GM18508 (cell line): ENCODE results near the gene NPPC.
"Not testable (repeated sequence)": the region's sequence is repeated elsewhere in the genome, so short reads cannot be mapped to it uniquely, and the experiment has no call there.

ENCODE experiments used
- ATAC-seq: cut with Tn5 transposase; IDR thresholded peaks from one replicate; pipeline ENCODE4 v1.9.1; 2021; ENCODE audit warnings: moderate number of reproducible peaks; ENCODE audit not compliant: insufficient read depth, unreplicated experiment

NPPC gene

GRCh38 chr2:231923010-231923344, 3.2 kb downstream of the NPPC start:
- no peak for ATAC-seq

- no peak for ATAC-seq
Observed at GRCh38 chr2:231922311-231923009, 3.7 kb downstream of the NPPC start.

DNA sequence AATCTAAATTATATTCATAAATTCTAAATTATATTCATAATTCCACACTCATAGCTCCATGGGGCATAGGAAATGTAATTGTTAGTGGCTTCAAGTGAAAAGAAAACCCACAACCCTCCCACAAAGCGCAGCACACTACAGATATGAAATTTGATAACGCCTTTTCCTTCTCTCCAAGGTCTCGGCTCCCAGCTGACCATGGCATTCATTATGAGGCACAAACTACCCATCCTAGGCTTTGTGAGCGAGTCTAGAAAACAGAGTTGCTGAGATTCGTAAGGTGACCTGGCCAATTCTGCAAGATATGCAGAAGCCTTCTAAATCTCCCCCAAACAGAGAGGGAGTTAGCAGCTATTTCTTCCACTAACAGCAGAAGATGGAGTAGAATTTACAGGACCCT, 5.4 kb downstream of the NPPC start:
- no peak for ATAC-seq

DNA sequence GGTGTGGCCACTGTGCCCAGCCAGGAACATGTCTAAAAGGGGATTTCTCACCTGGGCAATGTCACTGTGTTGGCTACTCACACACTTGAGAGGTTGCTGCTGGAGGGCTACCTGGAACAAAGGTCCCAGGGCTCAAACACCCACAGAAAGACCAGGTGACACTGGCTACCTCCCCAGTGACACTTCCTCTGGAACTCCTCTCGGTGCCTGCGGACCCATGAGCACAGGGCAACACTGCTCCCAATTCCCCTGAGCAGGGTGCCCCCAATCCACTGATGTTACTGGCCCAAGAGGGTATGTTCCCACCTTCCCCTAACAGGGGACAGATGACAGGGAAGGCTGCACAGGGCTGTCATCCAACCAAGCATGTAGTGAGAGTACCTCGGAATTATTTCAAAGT, 5.8 kb downstream of the NPPC start:
- no peak for ATAC-seq

DNA sequence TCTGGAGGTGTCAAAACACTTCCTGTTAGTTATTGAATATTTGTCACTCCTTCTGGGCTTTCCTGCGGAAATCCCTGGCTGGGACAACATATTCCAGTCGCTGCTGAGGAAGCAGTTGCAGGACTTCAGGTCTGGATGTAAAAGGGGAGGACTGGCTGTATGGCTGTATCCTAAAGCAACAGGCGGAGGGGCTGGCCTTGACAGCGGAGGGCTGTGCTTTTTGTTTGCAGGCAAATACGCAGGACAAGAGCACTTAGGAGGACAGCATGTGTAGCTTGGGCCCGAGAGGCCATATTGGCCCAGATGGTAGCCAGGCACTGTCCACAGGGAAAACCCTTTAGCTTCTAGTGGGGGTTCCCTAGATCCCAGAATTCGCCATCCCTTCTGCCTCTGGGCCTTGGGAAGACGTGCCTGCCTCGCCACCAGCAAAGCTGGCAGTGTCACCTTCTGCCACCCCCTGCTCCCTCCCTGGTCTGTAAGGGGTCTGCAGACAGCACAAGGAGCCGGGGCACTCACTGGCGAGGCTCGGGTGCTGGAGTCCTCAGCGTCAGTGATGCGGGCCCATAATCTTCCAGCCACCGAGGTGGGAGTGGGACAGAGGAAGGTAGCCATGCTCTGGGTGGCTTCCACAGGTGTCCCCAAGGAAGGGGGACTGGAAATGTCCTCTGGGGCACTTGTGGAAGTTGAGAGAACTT, 6.7 kb downstream of the NPPC start:
- no peak for ATAC-seq

GRCh38 chr2:231918501-231919330, 7.5 kb downstream of the NPPC start:
- no peak for ATAC-seq

DNA sequence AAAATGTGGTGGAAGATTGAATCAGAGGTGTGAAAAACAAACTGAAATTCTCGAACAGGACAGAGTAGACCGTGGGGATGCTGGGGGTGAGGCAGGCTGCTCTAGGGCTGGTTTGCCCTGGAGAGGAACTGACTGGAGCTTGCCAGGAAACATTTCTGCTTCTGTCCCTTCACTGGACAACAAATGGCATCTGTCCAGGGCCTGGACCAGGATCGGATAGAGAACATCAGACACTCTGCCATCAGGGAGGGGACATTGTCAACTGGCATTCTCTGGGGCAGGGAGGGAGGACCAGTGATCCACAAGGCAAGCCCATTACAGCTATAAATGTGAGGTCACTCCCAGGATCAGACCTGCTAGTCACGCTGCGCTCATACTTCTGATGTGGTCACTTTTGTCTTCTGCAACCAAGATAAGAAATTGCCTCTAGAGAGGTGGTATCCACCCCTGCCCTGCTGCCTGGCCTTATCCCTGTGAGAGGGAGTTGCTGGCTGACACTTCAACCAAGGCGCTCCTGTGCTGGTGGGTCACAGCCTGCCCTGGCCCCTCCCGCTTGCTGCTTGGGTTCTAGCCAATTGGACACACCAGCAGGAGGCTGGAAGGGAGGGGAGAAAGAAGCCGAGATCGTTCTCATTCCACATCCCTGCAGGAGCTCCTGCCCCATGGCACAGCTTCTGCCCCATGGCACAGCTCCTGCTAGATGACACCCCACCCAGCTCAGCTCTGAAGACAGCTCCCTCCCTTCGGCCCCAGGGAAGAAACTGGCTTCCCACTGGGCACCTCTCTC, 8.7 kb downstream of the NPPC start:
- ATAC-seq = no peak

DNA sequence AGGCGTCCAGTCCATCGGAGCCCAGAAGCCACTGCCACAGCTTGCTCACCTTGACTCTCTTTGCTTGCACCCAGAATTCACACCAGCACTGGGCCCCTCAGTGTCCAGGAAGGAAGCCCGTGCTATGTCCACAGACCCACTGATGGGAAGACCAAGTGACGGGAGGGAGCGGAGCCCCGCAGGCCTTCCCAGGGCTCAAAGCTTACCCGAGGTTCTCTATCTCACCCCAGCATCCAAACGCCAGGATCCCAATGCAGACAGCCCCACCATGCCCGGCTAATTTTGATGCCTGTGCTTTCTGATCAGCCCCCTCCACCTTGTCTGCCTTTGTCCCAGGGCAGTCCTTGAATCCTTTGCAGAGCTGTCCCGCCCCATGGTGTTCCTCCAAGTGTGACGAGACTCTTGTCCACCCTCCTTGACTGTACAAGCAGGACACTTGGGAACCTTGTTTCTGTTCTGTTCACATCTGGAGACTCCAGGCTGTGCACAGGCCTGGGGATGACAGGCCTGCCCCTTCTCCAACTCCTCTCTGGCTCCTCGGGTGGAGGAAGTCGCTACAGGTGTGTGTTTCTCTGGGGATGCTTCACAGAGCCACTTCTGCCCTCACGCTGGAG, 12.0 kb downstream of the NPPC start:
- no peak for ATAC-seq

DNA sequence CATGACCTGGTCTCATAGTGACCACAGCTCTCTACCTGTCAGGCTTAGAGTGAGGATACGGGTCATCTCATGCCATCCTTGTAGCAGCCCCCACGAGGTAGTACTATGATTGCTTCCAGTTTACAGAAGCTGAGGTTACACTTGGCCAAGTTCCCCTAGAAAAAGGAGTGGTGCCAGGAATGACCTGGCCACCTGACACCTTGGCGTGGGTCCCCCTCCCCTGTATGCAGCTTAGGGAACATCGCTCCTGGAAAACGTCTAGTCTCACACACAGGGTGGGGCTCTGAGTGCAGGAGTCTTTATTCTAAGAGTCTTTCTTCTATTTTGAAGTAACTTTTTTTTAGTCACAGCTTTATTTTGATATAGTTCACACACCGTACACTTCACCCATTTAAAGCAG, 14.8 kb downstream of the NPPC start:
- ATAC-seq = no peak

DNA sequence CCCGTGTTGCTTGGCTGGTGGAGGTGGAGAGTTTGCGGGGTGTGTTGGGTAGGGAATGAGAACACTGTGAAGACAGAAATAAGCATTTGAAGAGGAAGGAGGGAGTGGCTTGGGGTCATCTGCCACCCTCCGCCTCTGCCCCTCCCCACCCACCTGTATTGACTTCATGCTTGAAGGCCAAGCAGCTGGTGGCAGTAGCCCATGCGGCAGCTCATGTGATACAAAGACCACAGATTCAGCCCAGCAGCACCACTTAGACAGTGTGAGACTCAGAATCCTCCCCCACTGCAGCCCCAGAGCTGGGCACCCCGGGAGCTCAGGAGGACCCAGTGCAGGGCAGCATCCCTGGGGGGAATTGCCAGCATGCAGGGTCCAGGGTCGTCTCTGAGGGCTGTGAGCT, 15.4 kb downstream of the NPPC start:
- no peak for ATAC-seq

DNA sequence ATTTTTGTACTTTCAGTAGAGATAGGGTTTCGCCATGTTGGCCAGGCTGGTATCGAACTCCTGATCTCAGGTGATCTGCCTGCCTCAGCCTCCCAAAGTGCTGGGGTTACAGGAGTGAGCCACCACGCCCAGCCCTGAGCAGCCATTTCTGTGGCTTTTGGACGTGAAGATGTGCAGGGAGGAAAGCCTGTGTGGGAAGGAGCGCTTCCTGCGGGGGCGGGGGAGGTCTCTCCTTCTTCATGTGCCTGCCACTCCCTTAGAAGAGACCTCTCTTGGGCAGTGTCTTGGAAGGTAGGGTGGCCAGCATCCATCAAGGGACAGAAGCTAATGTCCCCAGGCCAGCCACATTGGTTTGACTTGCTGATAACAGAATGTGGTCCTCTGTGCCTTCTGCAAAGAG, 16.0 kb downstream of the NPPC start:
- ATAC-seq = not testable (repeated sequence)

- no peak for ATAC-seq
Observed at GRCh38 chr2:231909631-231910030, 16.6 kb downstream of the NPPC start.

- no peak for ATAC-seq
Observed at GRCh38 chr2:231908584-231908983, 17.6 kb downstream of the NPPC start.

DNA sequence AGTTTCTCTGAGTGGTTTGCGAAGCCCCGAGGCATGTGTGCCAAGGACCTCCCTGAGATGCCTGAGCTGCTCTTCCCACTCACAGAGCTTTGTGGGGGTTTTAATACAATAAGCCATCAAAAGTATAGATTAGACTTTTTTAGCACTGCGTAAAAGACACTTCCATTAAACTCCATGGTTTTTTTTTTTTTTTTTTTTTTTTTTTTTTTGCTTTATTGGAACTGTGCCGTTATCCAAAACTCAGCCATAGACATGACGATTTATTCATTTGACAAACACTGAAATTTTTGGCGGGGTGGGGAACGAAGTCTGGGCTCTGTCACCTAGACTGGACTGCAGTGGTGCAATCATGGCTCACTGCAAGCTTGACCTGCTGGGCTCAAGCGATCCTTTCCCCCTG, 18.4 kb downstream of the NPPC start:
- no peak for ATAC-seq

GRCh38 chr2:231905026-231905425, 21.2 kb downstream of the NPPC start:
- no peak for ATAC-seq

DNA sequence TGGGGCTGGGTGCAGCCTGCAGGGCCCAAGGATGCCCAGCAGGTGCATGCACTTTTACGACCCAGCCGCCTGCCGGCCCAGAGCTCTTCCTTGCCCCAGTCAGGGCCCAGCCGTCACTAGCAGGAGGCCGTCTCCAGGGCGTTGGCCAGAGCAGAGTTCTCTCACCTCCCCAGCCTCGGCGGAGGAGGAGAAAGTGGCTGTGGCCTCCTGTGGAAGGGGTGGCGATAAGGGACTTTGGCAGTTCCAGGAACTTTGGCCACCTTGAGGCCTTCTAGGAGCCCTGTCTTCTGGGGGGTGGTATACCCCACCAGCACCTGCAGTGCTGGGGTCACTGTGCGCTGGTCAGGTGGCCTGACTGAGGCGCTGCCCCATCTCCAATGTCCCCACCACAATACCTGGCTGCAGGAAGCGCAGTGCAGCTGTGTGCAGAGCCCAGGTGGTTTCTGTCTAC, 22.0 kb downstream of the NPPC start:
- ATAC-seq = no peak

GRCh38 chr2:231902598-231902997, 23.6 kb downstream of the NPPC start:
- no peak for ATAC-seq

GRCh38 chr2:231900972-231901371, 25.2 kb downstream of the NPPC start:
- no peak for ATAC-seq

DNA sequence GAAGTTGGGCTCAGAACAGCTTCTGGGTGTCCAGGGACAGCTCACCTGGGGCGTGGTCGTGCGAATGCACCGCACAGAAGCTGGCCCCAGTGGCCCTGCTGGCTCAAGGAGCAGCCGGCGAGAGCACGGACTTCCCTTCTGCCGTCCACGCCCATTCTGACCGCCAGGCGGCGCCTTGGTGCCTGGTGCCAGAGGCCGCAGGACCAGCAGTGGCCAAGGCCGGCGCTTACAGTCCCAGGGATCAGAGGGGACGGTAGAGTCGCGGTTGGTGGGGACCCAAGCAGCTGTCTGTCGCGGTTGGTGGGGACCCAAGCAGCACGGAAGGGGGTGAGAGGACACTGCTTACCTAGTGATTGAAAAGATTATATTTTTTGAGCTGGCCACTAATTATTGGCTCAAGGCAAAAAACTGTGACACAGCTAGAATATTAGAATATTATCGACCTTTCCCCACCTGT, 25.7 kb downstream of the NPPC start:
- ATAC-seq = no peak
